HS-27A (cell line): ENCODE data around the gene DLG3.
"Not testable (repeated sequence)": the region's sequence is repeated elsewhere in the genome, so short reads cannot be mapped to it uniquely, and the experiment has no call there.

ENCODE experiments used
- DNase-seq: peaks from one replicate; pipeline ENCODE4 v3.0.0-alpha.2; 2012; ENCODE audit warnings: low read depth, missing footprints

The DLG3 gene

GRCh38 chrX:70476934-70477733 is 32.5 kb downstream of the DLG3 start:
- DNase-seq: no peak

GRCh38 chrX:70477734-70478075 is 33.1 kb downstream of the DLG3 start:
- DNase-seq: no peak

DNA sequence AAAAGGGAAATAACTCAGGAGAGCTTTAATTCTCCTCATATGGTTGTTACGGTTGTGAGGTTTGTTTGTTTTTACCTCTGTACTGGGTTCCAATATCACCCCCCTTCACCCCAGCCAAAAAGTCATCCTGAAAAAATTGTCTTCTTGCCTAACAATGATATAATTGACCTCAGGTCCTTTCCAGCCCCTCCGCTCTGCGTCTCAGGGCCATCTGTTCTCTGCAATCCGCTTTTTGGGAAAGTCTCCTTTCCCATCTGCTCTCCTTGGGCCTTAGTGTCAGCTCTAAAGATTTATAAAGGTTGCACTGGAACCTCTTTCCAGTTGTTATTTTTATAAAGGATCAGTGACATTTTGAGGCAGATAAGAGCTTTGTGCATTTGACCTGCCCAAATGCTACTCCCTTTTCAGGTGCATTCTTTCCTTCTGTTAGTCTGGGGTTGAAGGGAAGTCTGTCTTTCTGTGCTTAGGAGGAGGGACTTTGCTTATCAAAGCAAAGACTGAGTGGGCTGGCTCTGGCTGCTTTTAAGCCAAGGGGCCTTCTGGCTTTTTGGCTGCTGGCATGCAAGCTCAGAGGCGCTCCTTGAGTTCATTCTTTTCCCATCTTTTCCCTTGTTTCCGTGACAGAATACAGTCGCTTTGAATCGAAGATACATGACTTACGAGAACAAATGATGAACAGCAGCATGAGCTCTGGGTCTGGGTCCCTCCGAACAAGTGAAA is 34.1 kb downstream of the DLG3 start:
- DNase-seq: no peak

DNA sequence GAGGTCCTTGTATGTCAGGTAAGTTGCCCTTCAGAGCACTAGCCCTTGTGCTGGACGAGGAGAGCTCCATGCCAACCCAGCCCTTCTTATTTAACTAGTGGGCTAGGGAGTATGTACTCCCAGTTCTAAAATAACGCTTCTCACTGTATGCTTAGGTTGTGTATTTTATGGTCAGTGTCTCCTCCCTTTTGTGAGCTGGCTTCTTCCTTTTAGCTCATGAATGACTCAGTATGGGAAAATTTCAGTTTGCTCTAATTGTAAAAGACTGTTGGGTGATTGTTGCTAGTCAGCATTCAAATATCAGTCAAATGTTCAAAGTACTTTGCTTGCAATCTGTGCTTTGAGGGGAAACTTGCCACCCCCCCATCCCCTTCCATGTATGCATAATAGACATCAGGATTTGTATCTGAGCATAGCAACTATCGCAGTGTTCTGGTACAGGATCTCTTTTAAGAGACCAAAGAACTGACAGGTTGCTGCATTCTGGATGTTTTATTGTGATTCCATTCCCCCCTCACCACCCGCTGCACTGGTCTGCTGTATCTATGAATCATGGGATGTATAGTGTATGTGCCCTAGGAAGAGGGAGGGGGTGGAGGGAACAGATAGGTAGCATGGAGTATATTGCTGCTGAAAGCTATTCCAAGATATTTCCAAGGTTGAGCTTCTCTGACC is 34.7 kb downstream of the DLG3 start:
- DNase-seq: no peak

GRCh38 chrX:70479922-70480659 is 35.5 kb downstream of the DLG3 start:
- DNase-seq: no peak

- no peak for DNase-seq
These were observed 36.0 kb downstream of the DLG3 start for GRCh38 chrX:70480660-70481018.

DNA sequence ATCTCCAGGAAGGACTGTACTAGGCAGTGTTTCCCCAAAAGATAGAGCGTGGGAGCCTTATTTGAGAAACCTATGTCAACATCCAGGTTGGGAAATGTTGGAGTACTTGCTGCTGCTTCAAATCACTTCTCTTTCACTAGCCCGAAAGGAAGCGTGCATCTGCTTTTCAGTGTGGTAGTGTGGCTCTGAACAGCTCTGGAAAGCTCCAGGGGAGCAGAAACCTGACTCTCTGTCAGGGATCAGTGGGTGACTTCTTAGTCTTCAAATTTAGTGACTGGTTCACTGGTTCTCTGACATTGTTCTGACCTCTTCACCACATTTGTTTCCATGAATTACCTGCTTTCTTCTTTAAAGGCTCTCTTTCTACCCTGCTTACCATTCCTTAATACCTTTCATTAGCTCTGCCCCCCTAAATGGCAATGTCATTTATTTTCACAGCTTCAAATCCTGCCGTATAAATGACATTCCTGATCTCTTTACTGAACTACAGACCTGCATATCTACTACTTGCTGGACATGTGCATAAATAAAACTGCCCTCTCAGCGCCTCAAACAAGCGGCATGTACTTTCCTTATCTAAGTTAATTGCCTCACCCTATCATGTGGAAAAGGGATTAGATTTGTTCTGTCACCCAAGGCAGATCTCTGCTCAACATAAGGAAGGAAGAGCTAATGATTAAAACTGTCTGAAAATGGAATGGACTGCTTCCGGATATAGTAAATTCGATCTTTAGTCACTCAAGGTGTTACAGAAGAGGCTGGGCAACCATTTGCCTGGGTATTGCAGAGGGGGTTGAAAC is 37.0 kb downstream of the DLG3 start:
- no peak for DNase-seq

DNA sequence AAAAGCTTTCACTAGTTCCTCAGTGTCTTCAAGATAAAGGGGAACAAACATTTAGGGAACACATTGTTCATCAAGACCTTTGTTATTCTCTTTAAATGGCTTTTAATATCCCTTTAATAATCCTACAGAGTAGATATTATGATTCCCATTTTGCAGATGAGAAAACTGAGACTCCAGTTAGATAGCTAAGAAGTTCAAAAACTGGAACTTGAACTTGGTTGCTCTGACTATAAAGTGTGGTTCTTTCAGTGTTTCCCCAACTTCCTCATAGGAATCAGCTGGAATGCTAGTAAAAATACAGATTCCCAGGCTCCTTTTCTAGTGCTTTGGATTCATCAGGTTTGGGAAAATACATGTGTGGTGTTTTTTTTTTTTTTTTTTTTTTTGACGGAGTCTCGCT is 37.7 kb downstream of the DLG3 start:
- DNase-seq: no peak

DNA sequence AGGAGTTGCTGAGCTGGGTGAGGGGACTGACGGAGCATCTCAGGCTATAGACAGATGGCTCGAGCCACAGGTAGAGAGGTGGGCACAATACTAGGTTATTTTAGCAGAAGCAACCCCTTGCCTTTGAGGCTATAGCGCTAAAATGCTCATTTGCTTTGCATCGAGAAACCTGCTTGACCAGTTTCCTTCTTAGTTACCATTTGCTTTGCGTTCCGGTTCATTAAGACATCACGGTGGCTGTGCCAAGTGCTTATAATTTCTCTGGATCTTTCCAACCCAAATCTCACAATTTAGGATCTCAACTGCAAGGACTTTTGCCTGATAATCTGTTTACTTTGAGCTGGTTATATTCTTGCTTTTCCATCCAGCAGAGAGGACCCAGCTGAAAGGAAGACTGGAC is 40.8 kb downstream of the DLG3 start:
- DNase-seq: no peak

- DNase-seq: no peak
These were observed 44.2 kb downstream of the DLG3 start for GRCh38 chrX:70488856-70489255.

- DNase-seq: no peak
These were observed 49.8 kb downstream of the DLG3 start for GRCh38 chrX:70494441-70494840.

GRCh38 chrX:70496491-70496890 is 51.9 kb downstream of the DLG3 start:
- no peak for DNase-seq

- no peak for DNase-seq
These were observed 52.4 kb downstream of the DLG3 start for GRCh38 chrX:70497026-70497425.

DNA sequence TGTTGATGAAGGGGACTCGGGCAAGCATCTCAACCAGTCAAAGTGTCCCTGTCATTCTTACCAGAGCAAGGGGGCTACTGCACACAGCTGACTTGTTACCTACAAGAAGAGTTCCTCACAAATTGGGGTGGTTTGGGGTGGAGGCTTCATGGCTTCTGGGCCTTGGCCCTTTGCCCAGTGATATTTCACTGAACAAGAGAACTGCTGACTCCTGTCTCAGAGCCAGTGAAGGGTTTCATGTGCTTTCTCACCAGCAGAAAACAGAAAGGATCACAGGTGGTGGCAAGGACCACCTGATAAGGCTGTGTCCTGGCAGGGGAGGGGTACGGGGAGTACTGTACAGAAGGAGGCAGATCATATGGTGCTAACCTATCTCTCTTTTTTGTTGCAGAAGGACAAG is 53.5 kb downstream of the DLG3 start:
- no peak for DNase-seq

GRCh38 chrX:70500826-70501225 is 56.2 kb downstream of the DLG3 start:
- DNase-seq: no peak

GRCh38 chrX:70504772-70505450 is 60.3 kb downstream of the DLG3 start:
- DNase-seq: no peak

- DNase-seq: no peak
These were observed 60.8 kb downstream of the DLG3 start for GRCh38 chrX:70505451-70505841.

DNA sequence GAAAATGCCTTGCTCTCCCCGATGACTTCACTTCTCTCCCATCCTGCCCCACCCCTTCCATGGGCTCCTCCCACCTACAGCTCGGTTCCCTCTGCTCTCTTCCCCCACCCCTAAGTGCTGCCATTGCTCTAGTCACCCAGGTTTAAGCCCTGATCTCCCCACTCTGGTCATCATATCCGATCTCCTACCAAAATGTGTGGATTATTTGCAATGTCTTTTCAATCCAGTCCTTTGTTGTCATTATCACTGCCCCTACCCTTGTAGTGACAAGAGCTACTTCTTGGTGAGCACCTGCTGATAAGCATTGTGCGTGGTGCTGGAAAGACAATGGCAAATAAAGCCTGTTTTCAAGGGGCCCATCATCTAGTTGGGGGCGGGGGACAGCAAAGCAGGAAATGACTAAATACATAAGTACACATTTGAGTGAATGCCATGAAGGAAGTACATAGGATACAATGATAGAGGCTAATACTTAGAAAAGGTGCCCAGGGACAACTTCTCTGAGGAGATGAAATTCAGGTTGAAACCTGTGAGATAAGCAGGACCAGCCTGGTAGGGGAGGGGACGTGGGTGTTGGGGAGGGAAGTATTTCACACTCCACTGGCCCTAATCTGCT is 63.8 kb downstream of the DLG3 start:
- no peak for DNase-seq

- no peak for DNase-seq
These were observed 64.4 kb downstream of the DLG3 start for GRCh38 chrX:70509078-70509477.

DNA sequence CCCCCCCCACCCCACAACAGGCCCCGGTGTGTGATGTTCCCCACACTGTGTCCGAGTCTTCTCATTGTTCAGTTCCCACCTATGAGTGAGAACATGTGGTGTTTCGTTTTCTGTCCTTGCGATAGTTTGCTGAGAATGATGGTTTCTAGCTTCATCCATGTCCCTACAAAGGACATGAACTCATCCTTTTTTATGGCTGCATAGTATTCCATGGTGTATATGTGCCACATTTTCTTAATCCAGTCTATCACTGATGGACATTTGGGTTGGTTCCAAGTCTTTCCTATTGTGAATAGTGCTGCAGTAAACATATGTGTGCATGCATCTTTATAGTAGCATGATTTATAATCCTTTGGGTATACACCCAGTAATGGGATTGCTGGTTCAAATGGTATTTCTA is 70.6 kb downstream of the DLG3 start:
- not testable (repeated sequence) for DNase-seq

DNA sequence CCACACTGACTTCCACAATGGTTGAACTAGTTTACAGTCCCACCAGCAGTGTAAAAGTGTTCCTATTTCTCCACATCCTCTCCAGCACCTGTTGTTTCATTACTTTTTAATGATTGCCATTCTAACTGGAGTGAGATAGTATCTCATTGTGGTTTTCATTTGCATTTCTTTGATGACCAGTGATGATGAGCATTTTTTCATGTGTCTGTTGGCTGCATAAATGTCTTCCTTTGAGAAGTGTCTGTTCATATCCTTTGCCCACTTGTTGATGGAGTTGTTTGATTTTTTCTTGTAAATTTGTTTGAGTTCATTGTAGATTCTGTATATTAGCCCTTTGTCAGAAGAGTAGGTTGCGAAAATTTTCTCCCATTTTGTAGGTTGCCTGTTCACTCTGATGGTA is 71.1 kb downstream of the DLG3 start:
- DNase-seq: not testable (repeated sequence)
